Progenitor cell of endocrine pancreas (in vitro differentiated cells): ENCODE data around the gene TINAGL1. TPM values are rescaled to one million over a fixed set of nuclear protein-coding genes. Genes with fewer than 3 reads are reported as not detected.
A peak's percentile ranks its signal among the peaks of the same experiment; 100 is the strongest.

Experiments used
- DNase-seq: peaks from one replicate; pipeline ENCODE4 v3.0.0; 2021; ENCODE audit warnings: low spot score; ENCODE audit not compliant: unreplicated experiment
- H3K27ac Mint-ChIP-seq: 2 replicates; pipeline ENCODE4 v1.8.0; 2021; ENCODE audit warnings: mild to moderate bottlenecking, moderate library complexity, mixed read lengths
- H3K27me3 Mint-ChIP-seq: 2 replicates; pipeline ENCODE4 v1.8.0; 2021; ENCODE audit warnings: mixed read lengths
- H3K36me3 Mint-ChIP-seq: 2 replicates; pipeline ENCODE4 v1.8.0; 2022; ENCODE audit warnings: mixed read lengths; ENCODE audit not compliant: insufficient read depth
- H3K4me1 Mint-ChIP-seq: 2 replicates; pipeline ENCODE4 v1.8.0; 2021; ENCODE audit warnings: low read depth, mixed read lengths
- H3K4me3 Mint-ChIP-seq: 2 replicates; pipeline ENCODE4 v1.8.0; 2021; ENCODE audit warnings: low read depth, mild to moderate bottlenecking, moderate library complexity, mixed read lengths
- H3K9me3 Mint-ChIP-seq: 2 replicates; pipeline ENCODE4 v1.8.0; 2021; ENCODE audit warnings: low read depth, mixed read lengths
- total RNA-seq: library from RNA; stranded (reverse); gene quantifications from 2 replicates; pipeline ENCODE4 v1.2.1, GENCODE V29; 2021
- TF ChIP-seq, protein P1 (sequence below): fragments of 200-600 bp; sonication (generic); IDR thresholded peaks from one replicate; pipeline ENCODE4 v1.5.0; 2021; ENCODE audit warnings: antibody characterized with exemption, mild to moderate bottlenecking; ENCODE audit not compliant: unreplicated experiment

TINAGL1 gene
- total RNA-seq, 1 donor from 2014 or later: 2.6 TPM

GRCh38 chr1:31592132-31592531 is 15.8 kb downstream of the TINAGL1 start:
- no peak overlapping the region for H3K4me3 Mint-ChIP-seq
- H3K9me3 Mint-ChIP-seq: no peaks in the 10 kb centered on the region
- H3K4me1 Mint-ChIP-seq: peaks cover 1% of the 10 kb centered on the region
- TF ChIP-seq, protein P1, sequence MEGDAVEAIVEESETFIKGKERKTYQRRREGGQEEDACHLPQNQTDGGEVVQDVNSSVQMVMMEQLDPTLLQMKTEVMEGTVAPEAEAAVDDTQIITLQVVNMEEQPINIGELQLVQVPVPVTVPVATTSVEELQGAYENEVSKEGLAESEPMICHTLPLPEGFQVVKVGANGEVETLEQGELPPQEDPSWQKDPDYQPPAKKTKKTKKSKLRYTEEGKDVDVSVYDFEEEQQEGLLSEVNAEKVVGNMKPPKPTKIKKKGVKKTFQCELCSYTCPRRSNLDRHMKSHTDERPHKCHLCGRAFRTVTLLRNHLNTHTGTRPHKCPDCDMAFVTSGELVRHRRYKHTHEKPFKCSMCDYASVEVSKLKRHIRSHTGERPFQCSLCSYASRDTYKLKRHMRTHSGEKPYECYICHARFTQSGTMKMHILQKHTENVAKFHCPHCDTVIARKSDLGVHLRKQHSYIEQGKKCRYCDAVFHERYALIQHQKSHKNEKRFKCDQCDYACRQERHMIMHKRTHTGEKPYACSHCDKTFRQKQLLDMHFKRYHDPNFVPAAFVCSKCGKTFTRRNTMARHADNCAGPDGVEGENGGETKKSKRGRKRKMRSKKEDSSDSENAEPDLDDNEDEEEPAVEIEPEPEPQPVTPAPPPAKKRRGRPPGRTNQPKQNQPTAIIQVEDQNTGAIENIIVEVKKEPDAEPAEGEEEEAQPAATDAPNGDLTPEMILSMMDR: no peak
- no peaks in the 10 kb centered on the region for H3K36me3 Mint-ChIP-seq
- no peak for DNase-seq
- peaks cover 41% of the 10 kb centered on the region for H3K27me3 Mint-ChIP-seq
- H3K27ac Mint-ChIP-seq: no peak overlapping the region

GRCh38 chr1:31593136-31593665 is 16.9 kb downstream of the TINAGL1 start:
- TF ChIP-seq, protein P1: no peak
- Mint-ChIP-seq H3K27me3 (peaks cover 36% of the 10 kb centered on the region), H3K4me3 (no peak overlapping the region), H3K36me3 (no peaks in the 10 kb centered on the region), H3K27ac (no peak overlapping the region), H3K4me1 (no peaks in the 10 kb centered on the region), H3K9me3 (no peaks in the 10 kb centered on the region)
- DNase-seq: no peak

DNA sequence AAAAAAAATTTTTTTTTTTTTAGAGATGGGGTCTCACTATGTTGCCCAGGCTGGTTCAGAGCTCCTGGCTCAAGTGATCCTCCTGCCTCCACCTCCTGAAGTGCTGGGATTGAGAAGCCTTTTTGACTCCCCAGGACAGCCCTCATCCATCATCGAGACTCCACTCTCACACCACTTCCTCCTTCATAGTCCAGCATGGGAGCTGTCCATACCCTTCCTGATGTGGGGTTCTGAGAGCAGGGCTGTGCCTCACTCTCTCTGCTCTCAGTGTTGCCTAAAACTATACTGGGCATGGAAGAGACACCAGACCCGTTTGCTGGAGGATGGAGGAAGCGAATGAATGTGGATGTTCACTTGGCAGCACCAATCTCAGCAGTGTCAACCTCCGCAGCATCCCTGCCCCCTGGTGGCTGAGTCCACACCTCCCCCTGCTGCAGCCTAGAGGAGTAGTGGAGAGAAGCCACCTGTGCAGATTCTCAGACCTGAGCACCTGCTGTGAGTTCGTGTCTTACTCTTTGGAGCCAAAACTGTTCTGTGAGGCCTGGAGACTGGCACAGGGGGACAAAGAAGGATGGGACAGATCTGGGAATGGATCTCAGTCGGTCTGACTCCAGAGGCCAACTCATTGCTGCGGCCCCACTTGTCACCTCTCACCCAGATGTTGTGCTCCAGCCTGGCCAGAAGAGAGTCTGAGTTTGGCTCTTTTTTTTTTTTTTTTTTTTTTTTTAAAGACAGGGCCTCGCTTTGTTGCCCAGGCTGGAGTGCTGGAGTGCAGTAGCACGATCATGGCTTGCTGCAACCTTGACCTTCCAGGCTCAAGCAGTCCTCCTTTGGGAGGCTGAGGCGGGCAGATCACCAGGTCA is 17.7 kb downstream of the TINAGL1 start:
- DNase-seq: peak; percentile 57
- TF ChIP-seq, protein P1: peak; percentile 82
- Mint-ChIP-seq H3K4me1 (no peaks in the 10 kb centered on the region), H3K27me3 (peaks cover 34% of the 10 kb centered on the region), H3K4me3 (no peak overlapping the region), H3K9me3 (no peaks in the 10 kb centered on the region), H3K36me3 (no peaks in the 10 kb centered on the region), H3K27ac (no peak overlapping the region)

DNA sequence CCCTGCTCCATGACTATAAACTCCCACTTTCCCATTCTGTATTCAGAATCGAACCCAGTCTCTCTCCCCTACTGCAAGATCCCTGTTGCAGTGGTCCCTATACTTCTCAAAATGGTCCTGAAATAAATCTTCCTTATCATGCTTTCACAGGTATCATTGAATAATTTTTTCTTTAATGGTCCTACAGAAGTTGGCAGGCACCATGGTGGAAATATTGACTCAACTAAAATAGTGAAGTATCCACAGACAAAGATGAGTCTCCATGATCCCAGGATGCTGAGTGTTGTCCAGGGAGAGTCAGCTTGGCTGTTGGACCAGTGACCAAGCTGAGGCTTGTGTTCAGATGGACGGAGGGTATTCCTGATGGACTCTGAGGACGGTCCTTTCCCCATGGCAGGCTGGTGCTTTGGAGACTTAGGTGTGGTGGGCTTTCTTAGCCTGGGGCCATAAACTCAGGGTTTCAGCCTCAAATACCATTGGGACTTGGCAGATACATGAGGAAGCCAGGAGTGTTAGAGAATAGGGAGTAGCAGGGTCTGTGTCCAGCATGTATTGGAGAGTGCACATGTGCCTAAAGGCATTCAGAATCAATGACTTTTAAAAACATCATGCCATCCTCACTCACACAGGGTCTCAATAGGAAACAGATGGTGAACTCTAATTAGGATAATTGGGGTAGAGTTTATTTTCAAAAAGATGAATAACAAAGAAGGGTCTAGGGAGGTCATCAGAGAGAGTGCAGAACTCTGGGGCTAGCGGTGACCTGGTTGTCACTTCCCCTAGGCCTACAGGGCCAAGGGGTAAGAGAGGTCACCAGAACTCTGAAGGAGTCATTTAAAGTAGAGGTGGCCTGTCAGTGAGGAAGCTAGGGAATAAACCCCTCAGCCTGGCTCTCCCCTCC is 19.8 kb downstream of the TINAGL1 start:
- Mint-ChIP-seq H3K9me3 (no peaks in the 10 kb centered on the region), H3K36me3 (no peaks in the 10 kb centered on the region), H3K4me3 (no peak overlapping the region), H3K4me1 (no peaks in the 10 kb centered on the region), H3K27me3 (peaks cover 20% of the 10 kb centered on the region), H3K27ac (no peak overlapping the region)
- DNase-seq: no peak
- TF ChIP-seq, protein P1: no peak

DNA sequence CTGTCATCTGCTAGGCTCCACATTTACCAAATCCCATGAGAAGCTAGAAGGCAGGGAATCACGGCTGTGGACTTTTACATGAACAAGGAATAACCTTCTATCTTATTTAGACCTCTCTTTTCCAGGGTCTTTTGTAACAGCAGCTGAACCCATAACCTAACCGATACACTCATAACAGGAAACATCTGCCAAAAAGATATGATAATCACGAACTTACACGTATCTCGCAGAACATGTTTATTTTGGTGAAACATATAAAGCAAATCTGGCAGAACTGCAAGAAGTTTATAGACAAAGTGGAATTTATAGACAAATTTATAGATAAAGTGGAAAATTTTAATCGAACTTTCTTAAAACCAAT is 20.4 kb downstream of the TINAGL1 start:
- TF ChIP-seq, protein P1: no peak
- H3K27me3 Mint-ChIP-seq: peaks cover 17% of the 10 kb centered on the region
- no peaks in the 10 kb centered on the region for H3K4me1 Mint-ChIP-seq
- DNase-seq: no peak
- no peak overlapping the region for H3K27ac Mint-ChIP-seq
- no peaks in the 10 kb centered on the region for H3K36me3 Mint-ChIP-seq
- H3K9me3 Mint-ChIP-seq: no peaks in the 10 kb centered on the region
- no peak overlapping the region for H3K4me3 Mint-ChIP-seq
